HG03045 (cell line): ENCODE measurements around the gene DTX1.

Experiments
- ATAC-seq: cut with Tn5 transposase; IDR thresholded peaks from one replicate; pipeline ENCODE4 v1.9.1; 2021; ENCODE audit warnings: mild to moderate bottlenecking, moderate library complexity; ENCODE audit not compliant: unreplicated experiment

The DTX1 gene

DNA sequence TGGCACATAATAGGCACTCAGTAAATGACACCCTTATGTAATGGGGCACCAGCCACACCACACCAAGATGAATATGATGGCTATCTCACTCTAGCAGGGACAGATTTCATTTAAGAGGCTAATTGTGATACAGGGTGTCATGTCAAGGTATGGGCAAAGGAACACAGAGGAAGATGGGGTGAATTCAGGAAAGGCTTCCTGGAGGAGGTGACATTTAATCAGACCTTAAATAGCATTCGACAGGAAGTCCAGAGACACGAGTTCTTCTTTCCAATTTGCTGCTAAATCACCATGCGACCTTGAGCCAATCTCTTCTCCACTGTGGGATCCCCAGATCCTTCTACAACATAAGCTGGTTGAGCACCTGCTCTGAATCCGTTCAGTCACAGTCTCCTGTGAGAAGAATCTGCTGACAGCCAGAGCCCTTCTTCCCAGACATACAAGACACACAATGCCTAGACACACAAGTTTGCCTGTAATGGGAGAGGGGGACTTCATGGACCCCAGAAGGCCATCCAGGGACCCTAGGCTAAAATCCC is 1.5 kb upstream of the DTX1 start:
- no peak for ATAC-seq

GRCh38 chr12:113055594-113056380 is 743 bp upstream of the DTX1 start:
- no peak for ATAC-seq

GRCh38 chr12:113056381-113056630 is 224 bp upstream of the DTX1 start:
- no peak for ATAC-seq

DNA sequence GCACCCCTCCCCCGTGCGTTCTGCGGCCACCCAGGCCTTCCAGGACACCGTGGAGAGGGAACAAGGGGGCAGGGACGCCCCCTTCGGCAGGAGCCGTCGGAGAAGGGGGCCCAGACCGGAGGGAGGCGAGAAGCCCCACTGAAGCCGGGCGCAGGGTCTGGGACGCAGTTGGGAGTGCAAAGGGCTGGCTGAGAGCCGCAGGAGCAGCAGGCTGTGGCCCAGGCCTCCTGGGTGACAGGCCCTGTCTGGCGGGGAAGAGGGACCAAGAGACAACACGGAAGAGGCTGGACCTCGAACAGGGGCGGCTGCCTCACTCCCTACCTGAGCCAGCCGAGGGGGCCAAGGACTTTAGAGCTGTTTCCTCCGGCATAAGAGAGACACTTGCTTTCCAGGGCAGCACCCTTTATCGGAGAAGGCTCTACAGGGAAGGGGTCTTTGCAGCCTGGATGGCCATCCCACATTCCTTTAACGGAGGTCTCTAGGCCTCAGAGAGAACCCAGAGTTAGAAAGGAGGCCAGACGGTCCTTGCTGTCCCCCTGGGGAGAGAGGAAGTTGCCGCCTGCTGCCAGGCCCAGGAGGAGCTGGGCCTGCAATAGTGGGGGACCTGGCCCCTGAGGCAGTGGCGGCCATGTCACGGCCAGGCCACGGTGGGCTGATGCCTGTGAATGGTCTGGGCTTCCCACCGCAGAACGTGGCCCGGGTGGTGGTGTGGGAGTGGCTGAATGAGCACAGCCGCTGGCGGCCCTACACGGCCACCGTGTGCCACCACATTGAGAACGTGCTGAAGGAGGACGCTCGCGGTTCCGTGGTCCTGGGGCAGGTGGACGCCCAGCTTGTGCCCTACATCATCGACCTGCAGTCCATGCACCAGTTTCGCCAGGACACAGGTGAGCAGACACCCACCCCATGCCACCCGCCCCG is 1.3 kb downstream of the DTX1 start:
- ATAC-seq, result no peak

GRCh38 chr12:113058553-113058952 is 2.0 kb downstream of the DTX1 start:
- no peak for ATAC-seq

DNA sequence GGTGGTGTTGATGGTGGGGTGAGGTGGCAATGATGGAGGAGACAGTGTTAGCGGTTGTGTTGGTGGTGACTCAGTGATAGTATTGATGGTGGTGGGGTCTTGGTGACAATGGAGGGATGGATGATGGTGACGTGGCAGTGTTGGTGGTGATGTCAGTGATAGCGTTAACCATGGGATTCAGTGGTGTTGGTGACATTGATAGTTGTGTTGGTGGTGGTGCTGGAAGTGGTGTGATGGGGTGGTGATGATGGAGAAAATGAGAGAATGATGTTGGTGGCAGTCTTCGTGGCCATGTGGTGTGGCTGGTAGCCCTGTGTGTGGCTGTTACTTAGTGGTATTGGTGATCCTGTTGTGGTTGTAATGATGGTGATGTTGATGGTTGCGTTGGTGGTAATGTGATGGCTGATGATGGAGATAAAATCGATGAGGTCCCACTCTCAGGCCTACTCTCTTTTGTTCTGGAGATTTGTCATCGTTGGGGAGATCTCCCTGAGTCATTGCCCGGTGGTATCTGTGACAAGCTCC is 2.6 kb downstream of the DTX1 start:
- ATAC-seq, result no peak

DNA sequence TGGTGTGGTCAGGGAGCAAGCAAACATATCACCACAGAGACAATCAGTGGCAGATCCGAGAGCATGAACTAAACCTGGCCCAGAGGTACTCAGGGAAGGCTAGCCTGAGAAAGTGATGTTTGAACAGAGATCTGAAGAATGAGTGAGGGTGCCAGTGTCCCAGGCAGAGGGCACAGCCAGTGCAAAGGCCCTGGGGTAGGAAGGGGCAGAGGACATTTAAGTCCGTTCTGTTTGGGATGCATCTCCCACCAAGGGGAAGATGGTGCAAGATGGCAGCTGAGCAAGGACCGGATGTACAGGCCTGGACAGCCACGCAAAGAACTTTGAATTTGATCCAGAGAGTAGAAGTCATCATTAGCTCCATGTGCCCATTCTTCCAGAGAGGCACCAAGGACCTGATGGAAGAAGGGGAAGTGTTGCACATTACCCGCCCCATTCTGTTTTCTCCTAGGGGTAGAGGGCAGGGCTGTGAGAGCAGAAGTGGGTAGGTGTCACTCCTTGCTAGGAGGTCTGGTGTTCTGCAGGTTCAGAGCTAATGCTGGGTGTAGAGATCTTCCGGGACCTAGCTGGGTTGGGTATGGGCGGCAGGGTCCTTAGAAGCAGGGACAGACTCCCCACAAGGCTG is 3.9 kb downstream of the DTX1 start:
- ATAC-seq, result no peak

DNA sequence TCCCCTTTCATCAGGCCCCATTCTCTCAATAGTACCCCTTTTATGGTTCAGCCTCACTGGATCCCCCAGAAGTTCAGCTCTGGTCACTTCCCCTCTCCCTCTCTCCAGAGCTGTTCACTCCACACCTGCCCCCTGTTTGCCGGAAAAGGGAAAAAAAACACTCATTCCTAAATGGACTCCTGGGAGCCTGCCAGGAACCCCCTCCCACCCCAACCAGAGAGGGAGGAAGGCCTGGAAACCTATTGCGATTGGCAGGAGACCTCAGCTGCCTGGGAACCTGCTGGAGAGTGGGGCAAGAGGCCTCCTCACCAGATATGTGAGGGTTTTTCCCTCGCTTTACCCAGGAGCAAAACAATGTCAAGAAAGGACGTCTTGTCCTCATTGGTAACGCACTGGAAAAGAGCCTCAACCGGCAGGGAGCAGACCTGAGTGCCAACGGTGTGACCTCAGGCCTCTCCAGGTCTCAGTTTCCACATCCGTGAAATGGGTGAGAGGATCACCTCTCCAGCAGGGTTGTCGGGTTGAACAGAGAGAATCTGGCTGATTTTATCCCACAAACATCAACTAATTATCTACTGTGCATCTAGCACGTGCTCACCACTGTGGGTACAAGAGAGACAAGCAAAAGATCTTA is 4.6 kb downstream of the DTX1 start:
- no peak for ATAC-seq

GRCh38 chr12:113062502-113063395 is 6.2 kb downstream of the DTX1 start:
- ATAC-seq, result no peak

DNA sequence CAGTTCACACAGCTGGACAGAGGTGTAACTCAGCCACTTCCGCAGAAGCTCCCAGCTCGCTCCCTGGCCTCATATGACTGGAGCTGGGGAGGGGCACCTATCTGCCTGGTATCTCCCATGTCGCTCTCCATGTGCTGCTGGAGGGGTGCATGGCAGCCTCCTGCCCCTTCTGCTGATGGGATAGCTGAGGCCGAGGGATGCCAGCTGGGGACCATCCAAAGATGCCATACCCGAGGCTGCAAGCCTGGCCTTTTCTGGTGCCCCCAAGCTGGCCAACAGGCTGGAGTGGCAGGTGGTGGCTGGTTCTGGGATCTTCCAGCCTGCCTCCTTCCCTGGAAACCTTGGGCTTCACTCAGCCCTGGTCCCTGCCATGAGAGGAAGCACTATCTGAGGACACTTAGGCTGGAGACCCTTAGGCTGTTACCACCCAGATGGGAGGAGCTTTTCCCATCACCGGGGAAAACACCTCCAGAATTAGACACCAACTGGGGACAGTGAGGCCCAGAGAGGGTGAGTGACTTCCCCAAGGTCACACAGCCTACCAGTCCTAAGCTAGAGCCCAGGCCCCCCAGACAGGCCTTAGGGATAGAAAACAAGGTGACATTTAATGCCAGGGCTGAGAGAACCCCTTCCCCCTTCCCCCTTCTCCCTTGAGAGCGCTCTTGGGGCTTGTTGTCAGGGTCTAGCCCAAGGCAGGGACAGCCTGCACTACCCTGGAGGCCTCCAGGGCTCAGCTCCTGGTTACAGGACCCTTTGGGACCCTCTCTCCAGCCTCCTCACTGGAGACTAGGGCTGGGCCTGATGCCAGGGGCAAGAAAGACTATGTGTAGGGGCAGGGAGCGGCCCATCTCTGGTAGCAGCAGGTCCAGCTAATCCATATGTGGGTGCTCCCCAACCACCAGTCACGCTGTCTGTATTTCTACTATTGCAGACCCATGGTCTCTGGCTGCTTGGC is 7.1 kb downstream of the DTX1 start:
- no peak for ATAC-seq

- ATAC-seq, result no peak
Observed at GRCh38 chr12:113064395-113065125, 8.0 kb downstream of the DTX1 start.

DNA sequence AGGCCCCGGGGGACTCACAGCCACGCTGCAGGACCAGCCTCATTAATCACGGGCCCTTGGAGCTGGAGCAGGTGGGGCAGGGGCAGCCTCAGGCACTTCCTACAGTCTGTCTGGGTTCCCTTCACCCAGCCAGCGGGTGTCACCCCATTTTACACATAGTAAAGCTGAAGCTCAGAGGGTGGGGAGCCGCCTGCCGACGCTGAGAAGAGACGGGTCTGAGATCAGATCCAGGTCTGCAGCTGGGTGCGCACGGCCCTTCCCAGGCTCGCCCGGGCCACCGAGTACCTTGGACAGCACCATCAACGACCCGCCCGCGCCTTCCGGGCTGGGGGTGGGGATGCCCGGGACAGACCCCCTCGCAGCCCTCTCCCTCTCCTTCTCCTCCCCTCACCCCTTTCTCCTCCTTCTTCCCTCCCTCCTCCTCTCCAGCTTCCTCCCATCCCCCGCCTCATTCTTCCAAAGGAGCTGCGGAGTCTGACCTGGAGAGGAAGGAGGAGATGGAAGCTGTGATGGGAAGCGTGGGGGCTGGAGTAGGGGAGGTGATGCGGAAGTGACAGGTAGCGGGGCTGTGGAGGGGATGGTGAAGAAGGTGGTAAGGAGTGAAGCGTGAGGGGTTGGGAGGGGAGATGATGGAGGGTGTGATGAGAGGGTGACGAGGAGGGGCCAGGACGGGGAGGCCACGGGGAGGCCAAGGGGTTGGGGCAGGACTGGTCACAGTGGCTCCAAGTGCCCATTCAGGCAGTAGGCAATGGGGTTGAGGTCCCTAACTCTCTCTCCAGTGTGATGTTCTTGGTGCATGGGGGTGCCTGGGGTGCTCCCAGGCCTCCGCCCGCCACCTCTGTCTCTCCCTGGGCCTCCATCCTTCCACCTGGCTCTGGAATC is 8.8 kb downstream of the DTX1 start:
- ATAC-seq, result no peak

GRCh38 chr12:113066813-113067400 is 10.4 kb downstream of the DTX1 start:
- ATAC-seq, result no peak

DNA sequence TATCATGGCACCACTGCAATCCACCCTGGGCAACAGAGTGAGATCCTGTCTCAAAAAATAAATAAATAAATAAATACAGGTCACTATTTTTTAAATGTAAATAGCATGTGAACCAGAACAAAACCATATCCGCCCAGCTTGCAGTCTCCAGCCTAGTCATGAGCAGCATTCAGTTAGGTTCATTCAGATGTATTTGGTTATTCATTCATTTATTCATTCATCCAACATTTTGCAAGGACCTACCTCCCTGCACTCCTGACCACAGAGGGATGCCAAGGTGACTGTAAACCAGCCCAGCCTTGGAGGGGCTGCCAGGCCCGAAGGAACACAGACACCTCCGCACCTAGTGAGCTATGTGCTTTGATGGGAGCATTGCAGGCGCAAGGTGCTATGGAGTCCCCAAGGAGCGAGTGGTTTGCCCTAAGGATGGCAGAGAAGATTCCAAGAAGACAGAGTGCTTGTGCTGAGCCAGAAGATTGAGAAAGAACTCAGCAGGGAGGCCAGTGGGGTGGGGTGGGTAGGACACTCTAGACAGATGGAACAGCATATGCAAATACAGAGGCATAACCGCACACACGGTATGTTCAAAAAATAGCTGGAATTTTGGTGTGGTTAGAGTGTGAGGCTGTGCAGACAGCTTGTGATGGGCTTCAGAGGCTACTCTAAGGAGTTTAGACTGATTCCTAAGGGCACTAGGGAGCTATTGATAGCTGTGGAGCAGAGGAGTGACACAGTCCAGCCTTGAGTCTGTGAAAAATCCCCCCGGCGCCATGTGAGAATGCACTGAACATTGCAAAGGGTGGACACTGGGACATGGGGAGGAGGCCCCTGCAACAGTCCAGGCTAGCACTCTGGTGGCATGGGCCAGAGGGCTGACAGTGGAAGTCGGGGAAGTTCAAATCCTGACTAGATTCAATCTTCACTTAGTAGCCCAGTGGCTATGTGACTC is 11.7 kb downstream of the DTX1 start:
- ATAC-seq, result no peak

DNA sequence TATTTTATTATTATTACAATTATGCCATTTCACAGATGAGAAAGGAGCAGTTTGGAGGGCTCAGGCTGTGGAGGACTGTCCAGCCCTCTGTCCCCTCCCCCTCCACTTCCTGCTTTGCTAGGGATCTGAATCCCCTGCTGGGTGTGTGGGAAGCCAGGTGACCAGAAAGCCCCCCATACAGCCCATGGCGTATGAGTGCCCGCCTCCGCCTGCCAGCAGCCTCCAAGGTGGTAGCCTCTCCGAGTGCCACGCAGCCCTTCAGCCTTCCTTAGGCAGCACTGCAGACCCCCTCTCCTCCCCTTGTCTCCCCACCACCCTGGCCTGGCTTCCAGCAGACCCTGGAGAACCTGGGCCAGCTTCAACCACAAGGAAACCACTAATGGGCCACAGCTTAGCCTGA is 12.6 kb downstream of the DTX1 start:
- no peak for ATAC-seq

- no peak for ATAC-seq
Observed at GRCh38 chr12:113069751-113070116, 13.2 kb downstream of the DTX1 start.
